B cell (primary cell): ENCODE data around the gene ANAPC4. TPM values are rescaled to one million over a fixed set of nuclear protein-coding genes. Genes with fewer than 3 reads are reported as not detected.
"Not testable (repeated sequence)": the region's sequence is repeated elsewhere in the genome, so short reads cannot be mapped to it uniquely, and the experiment has no call there.

ENCODE experiments used
- ATAC-seq: fragments of 200-7000 bp; cut with Tn5 transposase; one replicate; pipeline ENCODE4 v1.10.0; 2021; ENCODE audit warnings: low read depth, mild to moderate bottlenecking, moderate number of reproducible peaks, moderate library complexity
- CTCF ChIA-PET: fragments of 350-600 bp; sonication (Branson Sonifier 250); formaldehyde crosslinking; loops from one replicate; lab custom pipeline; 2021; ENCODE audit warnings: antibody characterized with exemption, inconsistent platforms; lab: Charles Lee
- POLR2A ChIA-PET: fragments of 350-600 bp; sonication (Branson Sonifier 250); formaldehyde crosslinking; loops from one replicate; lab custom pipeline; 2021; ENCODE audit warnings: antibody characterized with exemption; lab: Charles Lee
- DNase-seq: peaks from one replicate; pipeline ENCODE4 v3.0.0; 2013
- H2AFZ ChIP-seq: 2 replicates; pipeline ENCODE4 v1.6.1; 2012; ENCODE audit warnings: mild to moderate bottlenecking, low read depth, low read length; ENCODE audit not compliant: insufficient read depth, poor library complexity, severe bottlenecking
- H3K27ac ChIP-seq, 2 donors: 1 replicate in 1 of 2; 2 replicates in 1 of 2; pipeline ENCODE4 v1.5.1; 2012 to 2013; ENCODE audit warnings: low read length in 2 of 2, mild to moderate bottlenecking in 2 of 2, moderate library complexity in 1 of 2
- H3K27me3 ChIP-seq, 4 experiments: fragments of 200-600 bp in 1 of 4; sonication (generic) in 1 of 4; replicated peaks in 1 of 4; 1 replicate in 2 of 4; 2 replicates in 2 of 4; pipeline versions ENCODE4 v1.6.1 to v1.7.0; 2013 to 2016; ENCODE audit warnings: low read length in 3 of 4, mild to moderate bottlenecking in 2 of 4, mixed read lengths in 1 of 4, moderate library complexity in 1 of 4; ENCODE audit not compliant: insufficient read depth in 4 of 4, control insufficient read depth in 3 of 4; ENCODE audit errors: control extremely low read depth in 1 of 4
- H3K36me3 ChIP-seq, 2 experiments: replicated peaks in 1 of 2; 1 replicate in 1 of 2; 2 replicates in 1 of 2; pipeline versions ENCODE4 v1.6.1 to v1.7.1; 2013; ENCODE audit warnings: low read length in 1 of 2; ENCODE audit not compliant: insufficient read depth in 2 of 2, control insufficient read depth in 1 of 2; ENCODE audit errors: control extremely low read depth in 1 of 2, extremely low read depth in 1 of 2
- H3K4me1 ChIP-seq, 2 donors: fragments of 200-600 bp in 1 of 2; sonication (generic) in 1 of 2; 1 replicate in 1 of 2; 2 replicates in 1 of 2; pipeline versions ENCODE4 v1.5.1 to v1.6.1; 2013 to 2017; ENCODE audit warnings: low read length in 2 of 2; ENCODE audit not compliant: control insufficient read depth in 2 of 2, insufficient read depth in 2 of 2
- H3K4me2 ChIP-seq: replicated peaks from 2 replicates; pipeline ENCODE3; 2012; ENCODE audit warnings: mild to moderate bottlenecking, low read depth, low read length; ENCODE audit not compliant: poor library complexity, severe bottlenecking
- H3K4me3 ChIP-seq, 5 experiments: fragments of 200-600 bp in 1 of 5; sonication (generic) in 1 of 5; 1 replicate in 3 of 5; 2 replicates in 2 of 5; pipeline versions ENCODE4 v1.5.1 to v1.7.0; 2011 to 2016; ENCODE audit warnings: low read length in 4 of 5, mild to moderate bottlenecking in 4 of 5, low read depth in 2 of 5, control low read depth in 1 of 5, moderate library complexity in 1 of 5; ENCODE audit not compliant: insufficient read depth in 1 of 5; ENCODE audit errors: control extremely low read depth in 1 of 5, extremely low read depth in 1 of 5
- H3K79me2 ChIP-seq: fragments of 200-600 bp; sonication (generic); one replicate; pipeline ENCODE4 v1.6.0; 2016; ENCODE audit warnings: low read length; ENCODE audit not compliant: control insufficient read depth, insufficient read depth
- H3K9ac ChIP-seq: fragments of 200-600 bp; sonication (generic); 2 replicates; pipeline ENCODE4 v1.6.1; 2017; ENCODE audit warnings: mild to moderate bottlenecking, low read length, moderate library complexity
- H3K9me3 ChIP-seq, 3 donors: one replicate each; pipeline versions ENCODE4 v1.6.1 to v1.7.1; 2013; ENCODE audit warnings: low read length in 2 of 3; ENCODE audit not compliant: control insufficient read depth in 2 of 3, insufficient read depth in 1 of 3; ENCODE audit errors: control extremely low read depth in 1 of 3
- H4K20me1 ChIP-seq: 2 replicates; pipeline ENCODE4 v1.6.0; 2012; ENCODE audit warnings: mild to moderate bottlenecking, low read length; ENCODE audit not compliant: insufficient read depth, control insufficient read depth, poor library complexity, severe bottlenecking
- H3K27ac Mint-ChIP-seq: one replicate; pipeline ENCODE4 v1.8.0; 2021; ENCODE audit warnings: mixed read lengths
- H3K27me3 Mint-ChIP-seq: one replicate; pipeline ENCODE4 v1.8.0; 2021; ENCODE audit warnings: mixed read lengths
- H3K4me1 Mint-ChIP-seq: one replicate; pipeline ENCODE4 v1.8.0; 2021; ENCODE audit warnings: mixed read lengths
- H3K4me3 Mint-ChIP-seq: one replicate; pipeline ENCODE4 v1.8.0; 2021; ENCODE audit warnings: mixed read lengths
- H3K9me3 Mint-ChIP-seq: one replicate; pipeline ENCODE4 v1.8.0; 2022; ENCODE audit warnings: mixed read lengths; ENCODE audit not compliant: insufficient read depth
- CTCF ChIP-seq: fragments of 200-600 bp; IDR thresholded peaks from one replicate; pipeline ENCODE4 v1.8.0; 2022; ENCODE audit warnings: antibody characterized with exemption, mild to moderate bottlenecking
- EZH2 ChIP-seq: IDR thresholded peaks from 2 replicates; pipeline ENCODE4 v1.6.1; 2012; ENCODE audit warnings: borderline replicate concordance, low read depth, mild to moderate bottlenecking, moderate library complexity, low read length; ENCODE audit not compliant: insufficient read depth, poor library complexity, severe bottlenecking
- WGBS: methylation state at CpG from one replicate; pipeline ENCODE4 v1.1.5; 2013; ENCODE audit warnings: missing lambda C conversion rate; ENCODE audit not compliant: insufficient coverage; 5-methylcytosine and 5-hydroxymethylcytosine counted together
- intact Hi-C: fragments of 100-400 bp; cut with micrococcal nuclease; formaldehyde crosslinking; loops from one replicate; pipeline ENCODE4 v1.10.0; 2022
- polyA minus RNA-seq: library from RNA; depleted of rRNA, polyadenylated mRNA; stranded (reverse); fragments of >200 nt; gene quantifications from 2 replicates; pipeline ENCODE4 v1.2.3, GENCODE V29; 2012
- polyA plus RNA-seq: library from polyadenylated mRNA; depleted of rRNA; stranded (reverse); fragments of >200 nt; gene quantifications from 2 replicates; pipeline ENCODE4 v1.2.3, GENCODE V29; 2012
- total RNA-seq, 2 donors: library from RNA; stranded (reverse); fragments of 120-200 nt in 1 of 2; gene quantifications; 1 replicate in 1 of 2; 2 replicates in 1 of 2; pipeline versions ENCODE4 v1.2.3 to v1.2.4, GENCODE V29; 2013 to 2022

ANAPC4 gene
- 52.6 and 62.5 TPM in 2 replicates for total RNA-seq
- total RNA-seq (2013) = 45.7 TPM
- 18.4 and 32.3 TPM in 2 replicates for polyA plus RNA-seq
- polyA minus RNA-seq = 11.1 and 13.1 TPM in 2 replicates

- ATAC-seq = peak; percentile 96
- POLR2A ChIA-PET = interaction anchor here (1.2 kb wide), 2 partner anchors 65 to 217 kb away, joined by 3 to 4 read pairs; partner anchors contain the start of genes SEPSECS and ZCCHC4
- Histone ChIP-seq H3K9me3 (no peaks in the 10 kb centered on the region), H3K4me1 (peaks cover 15 to 23% of the 10 kb centered on the region in 2 donors), H2AFZ (peak within 1 kb of the TSS; percentile 87), H3K36me3 (peaks cover 0 to 3% of the 10 kb centered on the region in 2 experiments), H3K4me2 (peak within 1 kb of the TSS; percentile 88), H3K79me2 (peaks cover 18% of the 10 kb centered on the region), H4K20me1 (no peaks in the 10 kb centered on the region), H3K4me3 (peak within 1 kb of the TSS; percentile 76 to 92 (median 86)), H3K9ac (peak within 1 kb of the TSS; percentile 83), H3K27me3 (no peaks in the 10 kb centered on the region), H3K27ac (peak within 1 kb of the TSS; percentile 28 to 64)
- peak within 1 kb of the TSS; percentile 82 for H3K27ac Mint-ChIP-seq
- no peaks in the 10 kb centered on the region for H3K9me3 Mint-ChIP-seq
- H3K4me1 Mint-ChIP-seq = peaks cover 9% of the 10 kb centered on the region
- H3K27me3 Mint-ChIP-seq = no peaks in the 10 kb centered on the region
- WGBS = 1% methylated on average over 66 of the region's 74 CpGs
- intact Hi-C loops = loop anchor here (1.0 to 2.0 kb wide), 5 partner anchors 65 to 944 kb away; partner anchors contain the start of genes PI4K2B, RBPJ, SEPSECS and SMIM20
- no peak for TF ChIP-seq EZH2
- peak; percentile 9 for TF ChIP-seq CTCF
- DNase-seq = peak; percentile 96
- no peak within 1 kb of the TSS for H3K4me3 Mint-ChIP-seq
- CTCF ChIA-PET = interaction anchor here (1.9 to 2.4 kb wide), 3 partner anchors 10 to 142 kb away, joined by 7 to 14 read pairs (median 13); partner anchors contain the start of genes PI4K2B and ZCCHC4
Measured at GRCh38 chr4:25376754-25377571, at the start of gene ANAPC4. TSS of gene ANAPC4 (plus strand) at chr4:25377263. CDS start at chr4:25377428, 165 bp downstream.

GRCh38 chr4:25328463-25328862 lies 48.6 kb upstream of the ANAPC4 start:
- H3K27me3 Mint-ChIP-seq, CTCF ChIA-PET, H3K4me3 Mint-ChIP-seq: not testable (repeated sequence)

More at GRCh38 chr4:25328463-25328862, 48.6 kb upstream of the ANAPC4 start:
- H3K4me1 ChIP-seq, H3K27me3 ChIP-seq, DNase-seq, H3K27ac ChIP-seq, H4K20me1 ChIP-seq, H3K4me1 Mint-ChIP-seq, H3K36me3 ChIP-seq, ATAC-seq, POLR2A ChIA-PET, H3K4me2 ChIP-seq, H3K9ac ChIP-seq, H3K9me3 Mint-ChIP-seq, H3K4me3 ChIP-seq, H3K27ac Mint-ChIP-seq, intact Hi-C loops, H3K9me3 ChIP-seq, H2AFZ ChIP-seq: not testable (repeated sequence)
- WGBS = 100% methylated on average over 2 of the region's 3 CpGs
- H3K79me2 ChIP-seq = peaks cover 32% of the 10 kb centered on the region
